GM23338 (cell line): Measurements from ENCODE around the gene FBXW7. TPM values are rescaled to one million over a fixed set of nuclear protein-coding genes. Genes with fewer than 3 reads are reported as not detected.

Source experiments
- ATAC-seq: fragments of 200-7000 bp; cut with Tn5 transposase; 3 replicates; pipeline ENCODE4 v1.9.1; 2020
- DNase-seq: peaks from one replicate; pipeline ENCODE4 v3.0.0-alpha.2; 2015; ENCODE audit warnings: low spot score
- H2AFZ ChIP-seq: fragments of 200-600 bp; sonication (generic); 2 replicates; pipeline ENCODE4 v1.8.0; 2016; ENCODE audit warnings: antibody characterized with exemption, mild to moderate bottlenecking, moderate library complexity
- H3F3A ChIP-seq: fragments of 200-600 bp; sonication (generic); replicated peaks from 2 replicates; pipeline ENCODE4 v1.8.0; 2017; ENCODE audit warnings: antibody characterized with exemption, mixed run types, low read depth
- H3K27ac ChIP-seq: fragments of 200-600 bp; sonication (generic); 2 replicates; pipeline ENCODE4 v1.6.1; 2016; ENCODE audit warnings: low read depth
- H3K27me3 ChIP-seq: fragments of 200-600 bp; sonication (generic); 2 replicates; pipeline ENCODE4 v1.8.0; 2016; ENCODE audit warnings: mild to moderate bottlenecking, mixed run types, moderate library complexity; ENCODE audit not compliant: insufficient read depth
- H3K36me3 ChIP-seq: fragments of 200-600 bp; sonication (generic); 2 replicates; pipeline ENCODE4 v1.8.0; 2016; ENCODE audit warnings: mild to moderate bottlenecking; ENCODE audit not compliant: insufficient read depth
- H3K4me1 ChIP-seq: fragments of 200-600 bp; sonication (generic); 2 replicates; pipeline ENCODE4 v1.8.0; 2016; ENCODE audit warnings: mild to moderate bottlenecking, moderate library complexity; ENCODE audit not compliant: insufficient read depth
- H3K4me2 ChIP-seq: fragments of 200-600 bp; sonication (generic); 2 replicates; pipeline ENCODE4 v1.7.1; 2017; ENCODE audit warnings: mixed run types
- H3K4me3 ChIP-seq: fragments of 200-600 bp; sonication (generic); 2 replicates; pipeline ENCODE4 v1.6.1; 2016; ENCODE audit warnings: mixed run types
- H3K79me2 ChIP-seq: fragments of 200-600 bp; sonication (generic); replicated peaks from 2 replicates; pipeline ENCODE4 v1.8.0; 2017; ENCODE audit warnings: mild to moderate bottlenecking; ENCODE audit not compliant: insufficient read depth
- H3K9me2 ChIP-seq: fragments of 200-600 bp; sonication (generic); 2 replicates; pipeline ENCODE4 v1.8.0; 2017; ENCODE audit not compliant: insufficient read depth
- H4K20me1 ChIP-seq: fragments of 200-600 bp; sonication (generic); replicated peaks from 2 replicates; pipeline ENCODE4 v1.8.0; 2017; ENCODE audit warnings: mild to moderate bottlenecking; ENCODE audit not compliant: insufficient read depth
- H3K27ac Mint-ChIP-seq: 2 replicates; pipeline ENCODE4 v1.8.0; 2020; ENCODE audit warnings: inconsistent platforms, mild to moderate bottlenecking, moderate library complexity, mixed read lengths
- H3K27me3 Mint-ChIP-seq: 3 replicates; pipeline ENCODE4 v1.8.0; 2022; ENCODE audit warnings: low read depth, mild to moderate bottlenecking, moderate library complexity, mixed read lengths, inconsistent platforms; ENCODE audit not compliant: insufficient read depth, poor library complexity
- H3K36me3 Mint-ChIP-seq: 3 replicates; pipeline ENCODE4 v1.8.0; 2021; ENCODE audit warnings: low read depth, mild to moderate bottlenecking, inconsistent platforms, moderate library complexity, mixed read lengths
- H3K4me1 Mint-ChIP-seq: 3 replicates; pipeline ENCODE4 v1.8.0; 2020; ENCODE audit warnings: mild to moderate bottlenecking, inconsistent platforms, mixed read lengths
- H3K4me3 Mint-ChIP-seq: 3 replicates; pipeline ENCODE4 v1.8.0; 2021; ENCODE audit warnings: moderate library complexity, mild to moderate bottlenecking, inconsistent platforms, mixed read lengths
- H3K9me3 Mint-ChIP-seq: 3 replicates; pipeline ENCODE4 v1.8.0; 2020; ENCODE audit warnings: moderate library complexity, mild to moderate bottlenecking, inconsistent platforms, mixed read lengths
- CREB1 ChIP-seq: fragments of 250-450 bp; sonication (Bioruptor Pico); IDR thresholded peaks from 2 replicates; pipeline ENCODE4 v1.5.0; 2020; ENCODE audit warnings: low read depth, mild to moderate bottlenecking, moderate library complexity
- ETS1 ChIP-seq: IDR thresholded peaks from 2 replicates; pipeline ENCODE4 v1.6.1; 2016; ENCODE audit warnings: antibody characterized with exemption
- EZH2 ChIP-seq: fragments of 200-600 bp; sonication (generic); IDR thresholded peaks from one replicate; pipeline ENCODE4 v1.8.0; 2017; ENCODE audit warnings: antibody characterized with exemption, mild to moderate bottlenecking, low read depth; ENCODE audit not compliant: unreplicated experiment
- EZH2phosphoT487 ChIP-seq: fragments of 200-600 bp; sonication (generic); IDR thresholded peaks from one replicate; pipeline ENCODE4 v1.8.1; 2018; ENCODE audit warnings: antibody characterized with exemption; ENCODE audit not compliant: unreplicated experiment
- JUNB ChIP-seq: IDR thresholded peaks from one replicate; pipeline ENCODE4 v1.6.1; 2016; ENCODE audit warnings: antibody characterized with exemption; ENCODE audit not compliant: unreplicated experiment
- NANOG ChIP-seq: IDR thresholded peaks from 2 replicates; pipeline ENCODE4 v1.6.1; 2016; ENCODE audit warnings: antibody characterized with exemption, borderline replicate concordance
- POLR2AphosphoS5 ChIP-seq: IDR thresholded peaks from 2 replicates; pipeline ENCODE4 v1.6.1; 2016; ENCODE audit warnings: antibody characterized with exemption, low read depth
- REST ChIP-seq: IDR thresholded peaks from one replicate; pipeline ENCODE4 v1.6.1; 2018; ENCODE audit warnings: antibody characterized with exemption; ENCODE audit not compliant: unreplicated experiment
- ZNF114 ChIP-seq: fragments of 250-450 bp; sonication (Bioruptor Pico); IDR thresholded peaks from 2 replicates; pipeline ENCODE4 v1.5.0; 2020; ENCODE audit warnings: mild to moderate bottlenecking, moderate library complexity
- ZNF331 ChIP-seq: fragments of 250-450 bp; sonication (Bioruptor Pico); IDR thresholded peaks from 2 replicates; pipeline ENCODE4 v1.5.0; 2020; ENCODE audit warnings: low read depth, mild to moderate bottlenecking, moderate library complexity
- ZNF462 ChIP-seq: fragments of 250-450 bp; sonication (Bioruptor Pico); IDR thresholded peaks from 2 replicates; pipeline ENCODE4 v1.5.0; 2020; ENCODE audit warnings: mild to moderate bottlenecking, moderate library complexity
- polyA plus RNA-seq: library from polyadenylated mRNA; unstranded; fragments of >200 nt; fragmentation: Nextera tagmentation; extraction: Ambion mirVana; gene quantifications from 2 replicates; pipeline ENCODE4 v1.2.1, GENCODE V29; 2016
- total RNA-seq: library from RNA; depleted of rRNA; stranded (reverse); fragments of >200 nt; shearing (Covaris generic); gene quantifications from 2 replicates; pipeline ENCODE4 v1.2.3, GENCODE V29; 2014
- TF ChIP-seq, protein P1 (sequence below), 2 experiments: fragments of 200-600 bp in 1 of 2; sonication (generic) in 1 of 2; conservative IDR thresholded peaks; 2 replicates each; pipeline versions ENCODE4 v1.5.1 to v1.6.1; 2016 to 2017; ENCODE audit warnings: antibody characterized with exemption in 2 of 2, low read depth in 2 of 2, mild to moderate bottlenecking in 2 of 2, moderate library complexity in 1 of 2

Gene FBXW7
- total and polyA plus RNA-seq, 2 experiments from 2014 or later, result 25.8 to 34.7 TPM

DNA sequence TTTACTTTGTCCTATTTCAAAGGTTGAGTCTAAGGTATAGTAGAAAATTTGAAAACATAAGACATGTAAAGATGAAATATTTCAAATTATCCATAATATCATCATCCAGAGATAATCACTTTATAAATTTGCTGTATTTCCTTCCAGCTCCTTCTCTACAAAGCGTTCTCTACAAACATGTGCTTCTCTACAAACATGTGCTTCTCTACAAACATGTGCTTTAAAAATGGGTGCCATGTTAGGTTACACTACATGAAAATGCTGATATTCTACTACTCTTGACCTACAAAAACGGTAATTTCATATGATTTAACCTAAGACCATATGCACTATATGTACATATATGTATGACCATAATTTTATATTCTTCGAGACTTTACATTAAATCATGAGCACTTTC lies 92.0 kb downstream of the FBXW7 start:
- peaks cover 3% of the 10 kb centered on the region; the same call in 1 of the 2 replicates for H4K20me1 ChIP-seq
- no peak overlapping the region for H3K27ac ChIP-seq
- H3K9me2 ChIP-seq, result no peaks in the 10 kb centered on the region
- no peaks in the 10 kb centered on the region for H3K36me3 ChIP-seq
- TF ChIP-seq ZNF114 (no peak), JUNB (no peak), CREB1 (CRISPR knock-in tag) (no peak), EZH2phosphoT487 (no peak), ETS1 (no peak), EZH2 (no peak), POLR2AphosphoS5 (no peak), ZNF331 (no peak), REST (no peak), NANOG (no peak), ZNF462 (CRISPR knock-in tag) (no peak)
- TF ChIP-seq, protein P1, sequence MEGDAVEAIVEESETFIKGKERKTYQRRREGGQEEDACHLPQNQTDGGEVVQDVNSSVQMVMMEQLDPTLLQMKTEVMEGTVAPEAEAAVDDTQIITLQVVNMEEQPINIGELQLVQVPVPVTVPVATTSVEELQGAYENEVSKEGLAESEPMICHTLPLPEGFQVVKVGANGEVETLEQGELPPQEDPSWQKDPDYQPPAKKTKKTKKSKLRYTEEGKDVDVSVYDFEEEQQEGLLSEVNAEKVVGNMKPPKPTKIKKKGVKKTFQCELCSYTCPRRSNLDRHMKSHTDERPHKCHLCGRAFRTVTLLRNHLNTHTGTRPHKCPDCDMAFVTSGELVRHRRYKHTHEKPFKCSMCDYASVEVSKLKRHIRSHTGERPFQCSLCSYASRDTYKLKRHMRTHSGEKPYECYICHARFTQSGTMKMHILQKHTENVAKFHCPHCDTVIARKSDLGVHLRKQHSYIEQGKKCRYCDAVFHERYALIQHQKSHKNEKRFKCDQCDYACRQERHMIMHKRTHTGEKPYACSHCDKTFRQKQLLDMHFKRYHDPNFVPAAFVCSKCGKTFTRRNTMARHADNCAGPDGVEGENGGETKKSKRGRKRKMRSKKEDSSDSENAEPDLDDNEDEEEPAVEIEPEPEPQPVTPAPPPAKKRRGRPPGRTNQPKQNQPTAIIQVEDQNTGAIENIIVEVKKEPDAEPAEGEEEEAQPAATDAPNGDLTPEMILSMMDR (conservative IDR thresholded peaks at IDR 0.05; ENCODE audit: low read depth in 2 of 2), result no peak
- ATAC-seq (no peak), DNase-seq (no peak)
- H2AFZ ChIP-seq, result no peak overlapping the region
- H3K36me3 Mint-ChIP-seq, result no peaks in the 10 kb centered on the region
- H3K4me1 ChIP-seq, result no peaks in the 10 kb centered on the region
- H3K27ac Mint-ChIP-seq, result no peak overlapping the region
- H3K27me3 ChIP-seq, result no peaks in the 10 kb centered on the region
- no peaks in the 10 kb centered on the region for H3K9me3 Mint-ChIP-seq
- no peaks in the 10 kb centered on the region for H3K27me3 Mint-ChIP-seq
- no peak overlapping the region for H3K4me2 ChIP-seq
- no peaks in the 10 kb centered on the region for H3F3A ChIP-seq
- no peak overlapping the region for H3K4me3 Mint-ChIP-seq
- peaks cover 9% of the 10 kb centered on the region for H3K4me1 Mint-ChIP-seq
- H3K4me3 ChIP-seq, result no peak overlapping the region
- peaks cover 58% of the 10 kb centered on the region for H3K79me2 ChIP-seq
